Measurements from ENCODE around the gene C2CD2.

The C2CD2 gene

GRCh38 chr21:41865002-41865777 lies 88.6 kb downstream of the C2CD2 start:
- DNase-seq (ENCODE audit: low spot score) = no peak

GRCh38 chr21:41864311-41865001 lies 89.4 kb downstream of the C2CD2 start:
- no peak for DNase-seq (ENCODE audit: low spot score)

- no peak for DNase-seq (ENCODE audit: low spot score)
These were observed 90.4 kb downstream of the C2CD2 start for GRCh38 chr21:41863439-41863740.

GRCh38 chr21:41861987-41862386 lies 91.8 kb downstream of the C2CD2 start:
- DNase-seq (ENCODE audit: low spot score) = no peak

- DNase-seq (ENCODE audit: low spot score) = no peak
These were observed 92.6 kb downstream of the C2CD2 start for GRCh38 chr21:41861255-41861654.

- DNase-seq (ENCODE audit: low spot score) = no peak
These were observed 94.4 kb downstream of the C2CD2 start for GRCh38 chr21:41859297-41859980.

- DNase-seq (ENCODE audit: low spot score) = no peak
These were observed 95.1 kb downstream of the C2CD2 start for GRCh38 chr21:41858466-41859296.

- DNase-seq (ENCODE audit: low spot score) = no peak
These were observed 96.0 kb downstream of the C2CD2 start for GRCh38 chr21:41857771-41858300.

GRCh38 chr21:41856572-41856971 lies 97.2 kb downstream of the C2CD2 start:
- DNase-seq (ENCODE audit: low spot score) = no peak

- DNase-seq (ENCODE audit: low spot score) = no peak
These were observed 99.3 kb downstream of the C2CD2 start for GRCh38 chr21:41854426-41854995.

- DNase-seq (ENCODE audit: low spot score) = no peak
These were observed 100.9 kb downstream of the C2CD2 start for GRCh38 chr21:41852929-41853320.

GRCh38 chr21:41852151-41852928 lies 101.5 kb downstream of the C2CD2 start:
- DNase-seq (ENCODE audit: low spot score) = no peak

- DNase-seq (ENCODE audit: low spot score) = no peak
These were observed 102.6 kb downstream of the C2CD2 start for GRCh38 chr21:41851090-41851790.

GRCh38 chr21:41850085-41850484 lies 103.7 kb downstream of the C2CD2 start:
- no peak for DNase-seq (ENCODE audit: low spot score)

- no peak for DNase-seq (ENCODE audit: low spot score)
These were observed 104.7 kb downstream of the C2CD2 start for GRCh38 chr21:41848958-41849580.

GRCh38 chr21:41848533-41848932 lies 105.3 kb downstream of the C2CD2 start:
- no peak for DNase-seq (ENCODE audit: low spot score)

GRCh38 chr21:41847066-41847804 lies 106.6 kb downstream of the C2CD2 start:
- no peak for DNase-seq (ENCODE audit: low spot score)

GRCh38 chr21:41846536-41846935 lies 107.3 kb downstream of the C2CD2 start:
- DNase-seq (ENCODE audit: low spot score) = no peak

- no peak for DNase-seq (ENCODE audit: low spot score)
These were observed 107.8 kb downstream of the C2CD2 start for GRCh38 chr21:41846033-41846317.

Measured in GM03348 (cell line).